Cerebellar cortex (tissue), 1 donor: ENCODE results near the gene TCIRG1.
A peak's percentile ranks its signal among the peaks of the same experiment; 100 is the strongest.

Experiments
- DNase-seq: peaks from one replicate; pipeline ENCODE4 v3.0.0-alpha.2; 2015; ENCODE audit warnings: low spot score

The TCIRG1 gene

GRCh38 chr11:68037411-68038225, 1.2 kb upstream of the TCIRG1 start:
- no peak for DNase-seq

GRCh38 chr11:68038226-68038717, 553 bp upstream of the TCIRG1 start:
- DNase-seq: no peak

- no peak for DNase-seq
Observed at GRCh38 chr11:68039526-68040086, 781 bp downstream of the TCIRG1 start.

- DNase-seq: peak; percentile 57
Observed at GRCh38 chr11:68040101-68040956, 1.5 kb downstream of the TCIRG1 start.

GRCh38 chr11:68040957-68041591, 2.2 kb downstream of the TCIRG1 start:
- DNase-seq: no peak

GRCh38 chr11:68041617-68042218, 2.9 kb downstream of the TCIRG1 start:
- no peak for DNase-seq

GRCh38 chr11:68042219-68043028, 3.6 kb downstream of the TCIRG1 start:
- DNase-seq: peak; percentile 22

GRCh38 chr11:68043029-68043348, 4.2 kb downstream of the TCIRG1 start:
- no peak for DNase-seq

GRCh38 chr11:68043349-68044144, 4.7 kb downstream of the TCIRG1 start:
- no peak for DNase-seq

GRCh38 chr11:68044145-68044813, 5.5 kb downstream of the TCIRG1 start:
- no peak for DNase-seq

GRCh38 chr11:68044898-68045351, 6.1 kb downstream of the TCIRG1 start:
- DNase-seq: no peak

- no peak for DNase-seq
Observed at GRCh38 chr11:68047437-68048290, 8.8 kb downstream of the TCIRG1 start.

- DNase-seq: no peak
Observed at GRCh38 chr11:68048681-68049508, 10.1 kb downstream of the TCIRG1 start.

- DNase-seq: no peak
Observed at GRCh38 chr11:68049509-68050370, 10.9 kb downstream of the TCIRG1 start.

GRCh38 chr11:68050371-68050841, 11.6 kb downstream of the TCIRG1 start:
- no peak for DNase-seq
